ENCODE data around the gene GJB5. TPM values are rescaled to one million over a fixed set of nuclear protein-coding genes. Genes with fewer than 3 reads are reported as not detected.

Gene GJB5
- total and polyA plus RNA-seq, 10 of the 15 experiments (the other 5 are each of a cell fraction or from before 2014, with no cell fraction given), result not detected

GRCh38 chr1:34762474-34763141 is 7.8 kb downstream of the GJB5 start (continued):
- TF ChIP-seq SPI1 (IDR thresholded peaks at IDR 0.05; ENCODE audit: borderline replicate concordance, insufficient read depth, low read depth, low read length) (no peak), YY1 (IDR thresholded peaks at IDR 0.05; ENCODE audit: low read depth, low read length) (no peak), FOS (IDR thresholded peaks at IDR 0.05; ENCODE audit: borderline replicate concordance, extremely low read depth, insufficient read length) (no peak)

GRCh38 chr1:34763142-34763781 is 8.4 kb downstream of the GJB5 start:
- DNase-seq (ENCODE audit: low read depth, low spot score) (no peak), ATAC-seq (no peak), FAIRE-seq (no peak)
- ChIA-PET POLR2A (no interaction called here), RAD21 (ENCODE audit: unreplicated experiment) (no interaction called here), SMC1A (ENCODE audit: uncharacterized antibody, unreplicated experiment) (no interaction called here), CTCF (interaction anchor here (1.1 kb wide), 1 partner anchor 8 kb away, joined by 3 read pairs; no protein-coding TSS in a partner anchor)
- H3K4me1 ChIP-seq (ENCODE audit: control insufficient read depth, insufficient read depth, low read length), result no peaks in the 10 kb centered on the region
- no peaks in the 10 kb centered on the region for H3K36me3 ChIP-seq (ENCODE audit: control insufficient read depth in 2 of 2, insufficient read depth in 2 of 2, low read length in 1 of 2)
- H3K79me2 ChIP-seq (ENCODE audit: control insufficient read depth, insufficient read depth, low read length), result no peaks in the 10 kb centered on the region
- no peak overlapping the region for H2AFZ ChIP-seq (ENCODE audit: control insufficient read depth, low read depth, low read length)
- WGBS (ENCODE audit: insufficient coverage, insufficient replicate concordance, low lambda C conversion rate, missing lambda C conversion rate), result 11% methylated on average over 8 of the region's 8 CpGs
- in situ Hi-C loops (cut with MboI), result no loop called here
- H3K9ac ChIP-seq (ENCODE audit: control insufficient read depth, insufficient read depth, low read length), result no peak overlapping the region
- no peaks in the 10 kb centered on the region; a peak in 1 of 4 replicates for H3K27me3 ChIP-seq (replicated peaks in 1 of 2; ENCODE audit: control insufficient read depth in 2 of 2, insufficient read depth in 2 of 2, low read length in 1 of 2)
- no peaks in the 10 kb centered on the region for H3K9me3 ChIP-seq (replicated peaks; ENCODE audit: control insufficient read depth, insufficient read depth, low read length)
- BruUV-seq (replicated peaks), result no TSS peak
- no peak overlapping the region for H3K27ac ChIP-seq (ENCODE audit: control insufficient read depth, insufficient read depth)
- TF ChIP-seq RB1 (IDR thresholded peaks at IDR 0.05; ENCODE audit: borderline replicate concordance), result no peak
- TF ChIP-seq, protein P1, sequence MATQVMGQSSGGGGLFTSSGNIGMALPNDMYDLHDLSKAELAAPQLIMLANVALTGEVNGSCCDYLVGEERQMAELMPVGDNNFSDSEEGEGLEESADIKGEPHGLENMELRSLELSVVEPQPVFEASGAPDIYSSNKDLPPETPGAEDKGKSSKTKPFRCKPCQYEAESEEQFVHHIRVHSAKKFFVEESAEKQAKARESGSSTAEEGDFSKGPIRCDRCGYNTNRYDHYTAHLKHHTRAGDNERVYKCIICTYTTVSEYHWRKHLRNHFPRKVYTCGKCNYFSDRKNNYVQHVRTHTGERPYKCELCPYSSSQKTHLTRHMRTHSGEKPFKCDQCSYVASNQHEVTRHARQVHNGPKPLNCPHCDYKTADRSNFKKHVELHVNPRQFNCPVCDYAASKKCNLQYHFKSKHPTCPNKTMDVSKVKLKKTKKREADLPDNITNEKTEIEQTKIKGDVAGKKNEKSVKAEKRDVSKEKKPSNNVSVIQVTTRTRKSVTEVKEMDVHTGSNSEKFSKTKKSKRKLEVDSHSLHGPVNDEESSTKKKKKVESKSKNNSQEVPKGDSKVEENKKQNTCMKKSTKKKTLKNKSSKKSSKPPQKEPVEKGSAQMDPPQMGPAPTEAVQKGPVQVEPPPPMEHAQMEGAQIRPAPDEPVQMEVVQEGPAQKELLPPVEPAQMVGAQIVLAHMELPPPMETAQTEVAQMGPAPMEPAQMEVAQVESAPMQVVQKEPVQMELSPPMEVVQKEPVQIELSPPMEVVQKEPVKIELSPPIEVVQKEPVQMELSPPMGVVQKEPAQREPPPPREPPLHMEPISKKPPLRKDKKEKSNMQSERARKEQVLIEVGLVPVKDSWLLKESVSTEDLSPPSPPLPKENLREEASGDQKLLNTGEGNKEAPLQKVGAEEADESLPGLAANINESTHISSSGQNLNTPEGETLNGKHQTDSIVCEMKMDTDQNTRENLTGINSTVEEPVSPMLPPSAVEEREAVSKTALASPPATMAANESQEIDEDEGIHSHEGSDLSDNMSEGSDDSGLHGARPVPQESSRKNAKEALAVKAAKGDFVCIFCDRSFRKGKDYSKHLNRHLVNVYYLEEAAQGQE (IDR thresholded peaks at IDR 0.05; ENCODE audit: low read depth, low read length), result no peak
- no peak overlapping the region for H3K4me3 ChIP-seq
- H4K20me1 ChIP-seq (ENCODE audit: control insufficient read depth, insufficient read depth), result no peaks in the 10 kb centered on the region
- intact Hi-C loops (cut with micrococcal nuclease; ENCODE audit: unreplicated experiment), result no loop called here
- H3K4me2 ChIP-seq (ENCODE audit: control insufficient read depth, insufficient read depth), result no peak overlapping the region

Measured in GM12878 (cell line).